Uterus (tissue), 4 donors: ENCODE measurements around the gene RASAL2. TPM values are rescaled to one million over a fixed set of nuclear protein-coding genes. Genes with fewer than 3 reads are reported as not detected.

Source experiments
- DNase-seq, 2 donors: peaks; one replicate each; pipeline ENCODE4 v3.0.0-alpha.2; 2019 to 2020
- H3K27ac ChIP-seq, 2 donors: fragments of 200-600 bp; sonication (generic); 1 replicate in 1 of 2; 2 replicates in 1 of 2; pipeline ENCODE4 v1.5.1; 2016 to 2018
- H3K27me3 ChIP-seq, 2 donors: fragments of 200-600 bp; sonication (generic); one replicate each; pipeline ENCODE4 v1.5.1; 2018 to 2019; ENCODE audit warnings: control low read depth in 1 of 2
- H3K36me3 ChIP-seq, 2 donors: fragments of 200-600 bp; sonication (generic); one replicate each; pipeline ENCODE4 v1.5.1; 2019; ENCODE audit warnings: control low read depth in 1 of 2
- H3K4me1 ChIP-seq, 2 donors: fragments of 200-600 bp; sonication (generic); one replicate each; pipeline ENCODE4 v1.5.1; 2018 to 2019; ENCODE audit warnings: control low read depth in 1 of 2
- H3K4me3 ChIP-seq, 2 donors: fragments of 200-600 bp; sonication (generic); 1 replicate in 1 of 2; 2 replicates in 1 of 2; pipeline ENCODE4 v1.5.1; 2018 to 2019; ENCODE audit warnings: mild to moderate bottlenecking in 1 of 2
- H3K9me3 ChIP-seq, 2 donors: fragments of 200-600 bp; sonication (generic); one replicate each; pipeline ENCODE4 v1.5.1; 2019; ENCODE audit warnings: control low read depth in 1 of 2
- POLR2A ChIP-seq, 2 donors: fragments of 450-650 bp; IDR thresholded peaks; one replicate each; pipeline ENCODE4 v1.6.1; 2016; ENCODE audit warnings: antibody characterized with exemption in 2 of 2, mild to moderate bottlenecking in 1 of 2, moderate library complexity in 1 of 2
- intact Hi-C: fragments of 100-400 bp; cut with DNase I; formaldehyde crosslinking; loops from one replicate; pipeline ENCODE4 v1.15.1; 2023; ENCODE audit warnings: low total_unique reads
- total RNA-seq, 4 donors: library from RNA; depleted of rRNA in 3 of 4; stranded (reverse); fragments of >200 nt in 3 of 4; gene quantifications; one replicate each; pipeline versions ENCODE4 v1.1.0 to v1.2.4, GENCODE V29; 2014 to 2023
- TF ChIP-seq, protein P1 (sequence below), 4 experiments: fragments of 200-600 bp in 2 of 4; fragments of 450-650 bp in 2 of 4; sonication (generic) in 2 of 4; IDR thresholded peaks; one replicate each; pipeline ENCODE4 v1.5.1; 2016 to 2019; ENCODE audit warnings: antibody characterized with exemption in 4 of 4, mild to moderate bottlenecking in 2 of 4, moderate library complexity in 1 of 4
- donor health status: DM: yes; HTN: yes; CAD: no.

Gene RASAL2
- total RNA-seq, 4 donors from 2014 or later = 10.0 to 42.5 (median 29.8) TPM

DNA sequence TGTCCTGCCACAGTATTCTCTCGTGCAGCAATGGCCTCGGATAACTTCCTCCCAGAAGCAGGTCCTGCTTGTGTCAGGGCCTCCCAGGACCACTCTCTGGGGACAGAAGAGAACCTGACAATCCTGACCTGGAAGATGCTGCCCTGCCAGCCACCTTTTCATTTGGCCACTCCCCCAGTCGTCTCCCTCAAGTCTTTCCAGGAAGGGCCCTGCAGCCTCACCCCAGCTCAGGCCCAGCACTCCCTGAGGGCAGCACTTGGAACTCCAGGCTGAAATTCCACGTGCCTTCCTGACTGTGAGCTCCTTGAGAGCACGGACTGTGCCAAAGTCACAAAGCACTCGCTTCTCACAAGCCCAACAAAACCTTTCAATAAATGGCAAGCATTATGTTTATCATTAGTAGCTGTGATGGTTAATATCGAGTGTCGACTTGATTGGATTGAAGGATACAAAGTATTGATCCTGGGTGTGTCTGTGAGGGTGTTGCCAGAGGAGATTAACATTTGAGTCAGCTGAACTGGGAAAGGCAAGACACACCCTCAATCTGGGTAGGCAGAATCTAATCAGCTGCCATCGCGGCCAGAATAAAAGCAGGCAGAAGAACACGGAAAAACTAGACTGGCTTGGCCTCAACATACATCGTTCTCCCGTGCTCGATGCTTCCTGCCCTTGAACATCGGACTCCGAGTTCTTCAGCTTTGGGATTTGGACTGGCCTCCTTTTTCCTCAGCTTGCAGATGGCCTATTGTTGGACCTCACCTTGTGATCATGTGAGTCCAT, 405.2 kb downstream of the RASAL2 start:
- no peak for TF ChIP-seq POLR2A (IDR thresholded peaks at IDR 0.05)
- TF ChIP-seq, protein P1, sequence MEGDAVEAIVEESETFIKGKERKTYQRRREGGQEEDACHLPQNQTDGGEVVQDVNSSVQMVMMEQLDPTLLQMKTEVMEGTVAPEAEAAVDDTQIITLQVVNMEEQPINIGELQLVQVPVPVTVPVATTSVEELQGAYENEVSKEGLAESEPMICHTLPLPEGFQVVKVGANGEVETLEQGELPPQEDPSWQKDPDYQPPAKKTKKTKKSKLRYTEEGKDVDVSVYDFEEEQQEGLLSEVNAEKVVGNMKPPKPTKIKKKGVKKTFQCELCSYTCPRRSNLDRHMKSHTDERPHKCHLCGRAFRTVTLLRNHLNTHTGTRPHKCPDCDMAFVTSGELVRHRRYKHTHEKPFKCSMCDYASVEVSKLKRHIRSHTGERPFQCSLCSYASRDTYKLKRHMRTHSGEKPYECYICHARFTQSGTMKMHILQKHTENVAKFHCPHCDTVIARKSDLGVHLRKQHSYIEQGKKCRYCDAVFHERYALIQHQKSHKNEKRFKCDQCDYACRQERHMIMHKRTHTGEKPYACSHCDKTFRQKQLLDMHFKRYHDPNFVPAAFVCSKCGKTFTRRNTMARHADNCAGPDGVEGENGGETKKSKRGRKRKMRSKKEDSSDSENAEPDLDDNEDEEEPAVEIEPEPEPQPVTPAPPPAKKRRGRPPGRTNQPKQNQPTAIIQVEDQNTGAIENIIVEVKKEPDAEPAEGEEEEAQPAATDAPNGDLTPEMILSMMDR (IDR thresholded peaks at IDR 0.05) = no peak
- H3K4me1 ChIP-seq = no peaks in the 10 kb centered on the region
- no peaks in the 10 kb centered on the region for H3K36me3 ChIP-seq
- H3K27me3 ChIP-seq = no peaks in the 10 kb centered on the region
- intact Hi-C loops = no loop called here
- H3K4me3 ChIP-seq = no peak overlapping the region
- no peak overlapping the region for H3K27ac ChIP-seq
- H3K9me3 ChIP-seq = no peaks in the 10 kb centered on the region
- DNase-seq = no peak

DNA sequence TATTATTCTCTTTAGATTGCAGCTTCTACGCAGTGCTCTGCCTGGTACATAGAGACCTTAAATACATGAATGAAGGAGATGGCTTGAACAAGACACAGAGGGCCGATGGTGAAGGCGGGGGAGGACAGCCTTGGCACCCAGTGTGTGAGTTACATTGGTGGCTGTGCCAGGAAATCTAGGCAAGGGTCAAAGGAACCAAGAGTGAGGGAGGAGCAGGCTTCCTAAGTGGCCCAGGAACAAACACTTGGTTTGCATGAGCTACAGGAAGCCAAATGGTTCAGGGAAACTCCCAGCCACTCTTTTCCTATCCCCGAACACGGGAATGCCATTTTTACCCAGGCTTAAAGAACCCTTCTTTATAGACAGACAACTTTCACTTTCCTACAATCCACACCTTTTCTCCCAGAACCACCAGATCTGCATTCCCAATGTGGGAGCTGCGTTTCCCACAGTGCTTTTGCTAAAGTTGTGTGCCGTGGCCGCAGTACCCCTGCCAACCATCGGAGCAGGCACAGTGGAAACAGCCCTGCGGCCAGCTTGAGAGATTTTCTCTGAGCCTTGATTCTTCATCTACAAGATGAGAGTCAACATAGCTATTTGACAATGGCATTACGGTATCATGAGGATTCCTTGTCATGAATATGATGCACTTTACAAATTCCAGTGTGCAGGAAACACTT, 406.3 kb downstream of the RASAL2 start:
- no peaks in the 10 kb centered on the region for H3K36me3 ChIP-seq
- H3K9me3 ChIP-seq = no peaks in the 10 kb centered on the region
- H3K27me3 ChIP-seq = no peaks in the 10 kb centered on the region
- TF ChIP-seq, protein P1 (IDR thresholded peaks at IDR 0.05) = no peak
- no peak for TF ChIP-seq POLR2A (IDR thresholded peaks at IDR 0.05)
- DNase-seq = no peak
- H3K27ac ChIP-seq = no peak overlapping the region
- intact Hi-C loops = no loop called here
- no peak overlapping the region for H3K4me3 ChIP-seq
- H3K4me1 ChIP-seq = no peaks in the 10 kb centered on the region

DNA sequence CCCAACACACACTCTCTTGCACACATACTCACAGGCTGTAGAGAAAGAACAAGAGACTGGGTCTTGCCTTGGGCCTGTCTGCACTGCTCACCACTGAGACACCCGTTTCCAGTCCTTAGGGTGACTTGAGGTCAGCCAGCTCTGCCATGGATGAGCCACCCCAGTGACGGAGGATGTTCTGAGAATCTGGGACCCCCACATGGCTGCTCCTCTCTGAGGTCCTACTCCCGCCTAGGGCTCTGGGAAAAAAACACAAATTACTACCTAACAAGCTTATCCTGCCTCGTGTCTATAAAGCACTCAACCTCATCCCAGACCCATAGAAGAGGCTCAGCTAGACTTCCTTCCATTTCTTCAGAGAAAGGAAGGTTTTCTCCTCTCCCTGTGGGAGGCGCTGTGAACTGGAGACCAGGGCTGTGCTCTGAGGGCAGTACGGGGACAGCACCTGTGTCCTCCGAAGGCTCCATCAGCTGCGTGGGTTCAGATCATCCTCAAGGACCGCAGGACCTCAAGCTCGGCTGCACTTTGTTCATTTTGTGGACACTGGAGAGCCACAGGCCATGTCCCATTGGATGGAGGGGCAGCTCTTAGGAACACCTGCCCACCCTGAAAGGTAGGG, 407.1 kb downstream of the RASAL2 start:
- no peak for TF ChIP-seq POLR2A (IDR thresholded peaks at IDR 0.05)
- TF ChIP-seq, protein P1 (IDR thresholded peaks at IDR 0.05) = no peak
- DNase-seq = no peak
- H3K4me3 ChIP-seq = no peak overlapping the region
- no peaks in the 10 kb centered on the region for H3K36me3 ChIP-seq
- H3K9me3 ChIP-seq = no peaks in the 10 kb centered on the region
- no peaks in the 10 kb centered on the region for H3K27me3 ChIP-seq
- H3K4me1 ChIP-seq = no peaks in the 10 kb centered on the region
- intact Hi-C loops = no loop called here
- H3K27ac ChIP-seq = no peak overlapping the region

DNA sequence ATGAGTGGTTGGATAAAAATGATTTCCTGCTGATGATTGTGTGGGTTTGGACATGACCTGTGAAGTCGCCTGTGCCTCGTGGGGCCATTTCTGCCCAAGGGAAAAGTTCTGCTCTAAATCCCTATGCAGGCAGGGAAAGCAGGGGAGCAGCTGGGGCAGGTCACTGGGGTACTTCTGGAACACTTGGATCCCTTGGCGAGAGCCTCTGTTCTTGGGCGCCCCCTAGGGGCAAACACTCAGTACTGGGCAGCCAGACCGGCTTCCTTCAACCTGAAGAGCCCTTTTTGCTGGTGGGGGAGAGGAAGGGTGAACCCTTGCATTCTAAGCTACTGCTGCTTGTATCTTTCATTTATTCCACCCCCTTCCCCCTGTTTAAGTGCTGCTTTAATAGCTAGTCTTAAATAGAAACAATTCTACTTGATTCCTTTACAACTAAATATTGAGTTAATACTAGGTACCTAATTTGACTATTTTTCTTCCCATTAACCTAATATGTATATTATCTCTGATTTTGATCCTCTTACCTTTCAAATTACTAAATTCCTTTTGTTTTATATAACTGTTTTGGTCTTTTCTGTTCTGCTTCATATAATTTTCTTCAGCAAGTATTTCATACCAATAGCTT, 407.9 kb downstream of the RASAL2 start:
- H3K27me3 ChIP-seq = no peaks in the 10 kb centered on the region
- DNase-seq = peak; percentile 27 to 37
- no peak for TF ChIP-seq POLR2A (IDR thresholded peaks at IDR 0.05)
- TF ChIP-seq, protein P1 (IDR thresholded peaks at IDR 0.05) = peak; percentile 58 to 66 (median 60)
- H3K36me3 ChIP-seq = no peaks in the 10 kb centered on the region
- intact Hi-C loops = no loop called here
- no peaks in the 10 kb centered on the region for H3K9me3 ChIP-seq
- H3K27ac ChIP-seq = no peak overlapping the region
- H3K4me1 ChIP-seq = no peaks in the 10 kb centered on the region
- H3K4me3 ChIP-seq = no peak overlapping the region
